H9 (cell line): ENCODE data around the gene LETMD1. TPM values are rescaled to one million over a fixed set of nuclear protein-coding genes. Genes with fewer than 3 reads are reported as not detected.

Experiments
- DNase-seq: peaks from one replicate; pipeline ENCODE4 v3.0.0-alpha.2; 2017
- H2AFZ ChIP-seq: one replicate; pipeline ENCODE4 v1.6.1; 2013; ENCODE audit warnings: mild to moderate bottlenecking, low read length, control low read depth, moderate library complexity
- H2AK5ac ChIP-seq: 2 replicates; pipeline ENCODE4 v1.6.1; 2013; ENCODE audit warnings: low read length, control low read depth, mixed read lengths; ENCODE audit not compliant: insufficient read length
- H2BK120ac ChIP-seq: one replicate; pipeline ENCODE4 v1.6.1; 2013; ENCODE audit warnings: low read depth, mild to moderate bottlenecking, low read length, control low read depth, inconsistent platforms; ENCODE audit not compliant: poor library complexity, severe bottlenecking
- H2BK12ac ChIP-seq: 2 replicates; pipeline ENCODE4 v1.6.1; 2013; ENCODE audit warnings: low read length, control low read depth, mixed read lengths, low read depth; ENCODE audit not compliant: insufficient read length
- H2BK15ac ChIP-seq: 2 replicates; pipeline ENCODE4 v1.6.1; 2013; ENCODE audit warnings: low read depth, low read length, control low read depth
- H2BK20ac ChIP-seq: one replicate; pipeline ENCODE4 v1.6.1; 2013; ENCODE audit warnings: low read depth, mild to moderate bottlenecking, low read length, control low read depth, inconsistent platforms; ENCODE audit not compliant: poor library complexity, severe bottlenecking
- H2BK5ac ChIP-seq: 2 replicates; pipeline ENCODE4 v1.6.1; 2013; ENCODE audit warnings: low read length, control low read depth, mixed read lengths; ENCODE audit not compliant: insufficient read length
- H3K14ac ChIP-seq: 2 replicates; pipeline ENCODE4 v1.6.1; 2013; ENCODE audit warnings: low read length, control low read depth; ENCODE audit not compliant: insufficient read depth
- H3K18ac ChIP-seq: 2 replicates; pipeline ENCODE4 v1.6.1; 2013; ENCODE audit warnings: low read depth, mild to moderate bottlenecking, mixed read lengths, low read length, control low read depth; ENCODE audit not compliant: insufficient read length
- H3K23ac ChIP-seq: 2 replicates; pipeline ENCODE4 v1.6.1; 2013; ENCODE audit warnings: low read length, control low read depth, mixed read lengths, low read depth; ENCODE audit not compliant: insufficient read length
- H3K23me2 ChIP-seq: 2 replicates; pipeline ENCODE4 v1.6.1; 2013; ENCODE audit warnings: low read depth, mild to moderate bottlenecking, mixed read lengths, low read length, control low read depth; ENCODE audit not compliant: insufficient read length, poor library complexity, severe bottlenecking
- H3K27ac ChIP-seq: 2 replicates; pipeline ENCODE4 v1.5.1; 2013; ENCODE audit warnings: low read length, control low read depth, mixed read lengths, low read depth; ENCODE audit not compliant: insufficient read length
- H3K27me3 ChIP-seq: 2 replicates; pipeline ENCODE4 v1.6.1; 2013; ENCODE audit warnings: low read length, control low read depth, inconsistent platforms; ENCODE audit not compliant: insufficient read depth
- H3K4ac ChIP-seq: 2 replicates; pipeline ENCODE4 v1.6.1; 2013; ENCODE audit warnings: low read depth, mild to moderate bottlenecking, control low read depth, inconsistent platforms, low read length, moderate library complexity
- H3K4me1 ChIP-seq: 2 replicates; pipeline ENCODE4 v1.6.1; 2013; ENCODE audit warnings: low read length, control low read depth, inconsistent platforms; ENCODE audit not compliant: insufficient read depth
- H3K4me2 ChIP-seq: 2 replicates; pipeline ENCODE4 v1.6.1; 2013; ENCODE audit warnings: low read length, control low read depth, mixed read lengths; ENCODE audit not compliant: insufficient read length, insufficient read depth
- H3K56ac ChIP-seq: 2 replicates; pipeline ENCODE4 v1.6.1; 2013; ENCODE audit warnings: low read depth, mild to moderate bottlenecking, mixed read lengths, low read length, control low read depth; ENCODE audit not compliant: insufficient read length
- H3K79me1 ChIP-seq: 2 replicates; pipeline ENCODE4 v1.6.1; 2013; ENCODE audit warnings: low read depth, mild to moderate bottlenecking, moderate library complexity, low read length, control low read depth, inconsistent platforms; ENCODE audit not compliant: insufficient read depth, poor library complexity, severe bottlenecking
- H3K79me2 ChIP-seq: 2 replicates; pipeline ENCODE4 v1.6.1; 2013; ENCODE audit warnings: low read length, control low read depth, inconsistent platforms; ENCODE audit not compliant: insufficient read depth
- H3K9ac ChIP-seq: 2 replicates; pipeline ENCODE4 v1.6.1; 2013; ENCODE audit warnings: low read length, control low read depth, mixed read lengths; ENCODE audit not compliant: insufficient read length; ENCODE audit errors: extremely low read depth
- H3K9me3 ChIP-seq: one replicate; pipeline ENCODE4 v1.6.1; 2013; ENCODE audit warnings: low read depth, low read length, inconsistent platforms; ENCODE audit not compliant: control insufficient read depth
- H3T11ph ChIP-seq: one replicate; pipeline ENCODE4 v1.6.1; 2013; ENCODE audit warnings: mild to moderate bottlenecking, low read length, control low read depth, inconsistent platforms
- H4K20me1 ChIP-seq: one replicate; pipeline ENCODE4 v1.6.1; 2013; ENCODE audit not compliant: control insufficient read depth, insufficient read length, insufficient read depth
- H4K5ac ChIP-seq: 2 replicates; pipeline ENCODE4 v1.6.1; 2013; ENCODE audit warnings: low read depth, mild to moderate bottlenecking, mixed read lengths, low read length, control low read depth; ENCODE audit not compliant: insufficient read length
- H4K8ac ChIP-seq: replicated peaks from 2 replicates; pipeline ENCODE4 v1.6.1; 2013; ENCODE audit warnings: low read length, control low read depth, mixed read lengths, low read depth; ENCODE audit not compliant: insufficient read length
- H4K91ac ChIP-seq: 2 replicates; pipeline ENCODE4 v1.6.1; 2013; ENCODE audit warnings: low read depth, mild to moderate bottlenecking, moderate library complexity, mixed read lengths, low read length, control low read depth; ENCODE audit not compliant: insufficient read length
- H3K27ac Mint-ChIP-seq, 3 experiments: 2 replicates in 2 of 3; 3 replicates in 1 of 3; pipeline ENCODE4 v1.8.0; 2020 to 2021; ENCODE audit warnings: mixed read lengths in 3 of 3, mild to moderate bottlenecking in 1 of 3, moderate library complexity in 1 of 3
- H3K27me3 Mint-ChIP-seq: 2 replicates; pipeline ENCODE4 v1.8.0; 2021; ENCODE audit warnings: low read depth, mild to moderate bottlenecking, moderate library complexity, mixed read lengths
- H3K36me3 Mint-ChIP-seq, 3 experiments: 2 replicates in 2 of 3; 3 replicates in 1 of 3; pipeline ENCODE4 v1.8.0; 2020 to 2021; ENCODE audit warnings: low read depth in 3 of 3, mixed read lengths in 3 of 3; ENCODE audit not compliant: insufficient read depth in 1 of 3
- H3K4me1 Mint-ChIP-seq, 2 experiments: 2 replicates each; pipeline ENCODE4 v1.8.0; 2020; ENCODE audit warnings: mixed read lengths in 2 of 2
- H3K4me3 Mint-ChIP-seq, 2 experiments: 2 replicates in 1 of 2; 3 replicates in 1 of 2; pipeline ENCODE4 v1.8.0; 2020 to 2021; ENCODE audit warnings: mild to moderate bottlenecking in 2 of 2, mixed read lengths in 2 of 2, moderate library complexity in 1 of 2
- H3K9me3 Mint-ChIP-seq, 2 experiments: 2 replicates in 1 of 2; 3 replicates in 1 of 2; pipeline ENCODE4 v1.8.0; 2020; ENCODE audit warnings: mild to moderate bottlenecking in 2 of 2, mixed read lengths in 2 of 2, moderate library complexity in 1 of 2
- CTCF ChIP-seq: fragments of 200-600 bp; sonication (generic); conservative IDR thresholded peaks from 3 replicates; pipeline ENCODE4 v1.8.0; 2021; ENCODE audit warnings: antibody characterized with exemption, mild to moderate bottlenecking
- WGBS: extraction: QIAGEN DNeasy Blood & Tissue Kit; methylation state at CpG from one replicate; pipeline ENCODE4 v1.1.7; 2013; ENCODE audit warnings: missing lambda C conversion rate, low lambda C conversion rate, mixed read lengths; ENCODE audit not compliant: insufficient read length; ENCODE audit errors: extremely low coverage; 5-methylcytosine and 5-hydroxymethylcytosine counted together
- total RNA-seq: library from RNA; stranded (reverse); gene quantifications from 2 replicates; pipeline ENCODE4 v1.2.1, GENCODE V29; 2021

Gene LETMD1
- total RNA-seq, 1 experiment from 2014 or later, result 34.9 TPM

DNA sequence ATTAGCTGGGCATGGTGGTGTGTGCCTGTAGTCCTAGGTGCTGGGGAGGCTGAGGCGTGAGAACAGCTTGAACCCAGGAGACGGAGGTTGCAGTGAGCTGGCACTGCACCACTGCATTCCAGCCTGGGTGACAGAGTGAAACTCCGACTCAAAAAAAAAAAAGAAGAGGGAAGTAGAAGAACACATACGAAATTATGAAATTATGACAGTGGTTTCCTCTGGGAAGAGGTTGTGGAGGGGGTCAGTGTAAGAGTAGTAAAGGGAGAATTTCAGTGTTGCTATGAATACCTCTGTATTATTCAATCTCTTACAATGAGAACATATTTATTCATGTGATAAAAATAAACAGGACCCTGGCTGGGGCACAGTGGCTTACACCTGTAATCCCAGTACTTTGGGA is 60.0 kb downstream of the LETMD1 start:
- no peak overlapping the region for H4K91ac ChIP-seq
- H3K79me1 ChIP-seq, result no peaks in the 10 kb centered on the region
- no peak overlapping the region for H2AFZ ChIP-seq
- DNase-seq, result no peak
- no peak overlapping the region for H2AK5ac ChIP-seq
- H3K36me3 Mint-ChIP-seq, result peaks cover 22 to 76% (median 39%) of the 10 kb centered on the region in 3 experiments; a peak in 6 of 7 replicates
- no peak overlapping the region for H4K5ac ChIP-seq
- no peak overlapping the region for H2BK12ac ChIP-seq
- H3K4ac ChIP-seq, result no peak overlapping the region
- H3K18ac ChIP-seq, result no peak overlapping the region
- H3K9me3 Mint-ChIP-seq, result no peaks in the 10 kb centered on the region
- no peak for TF ChIP-seq CTCF
- H3K23me2 ChIP-seq, result no peaks in the 10 kb centered on the region
- H3K56ac ChIP-seq, result no peak overlapping the region
- no peak overlapping the region for H3K4me3 Mint-ChIP-seq
- no CpG with 5 or more reads among the region's 4 CpGs for WGBS
- H3K9me3 ChIP-seq, result no peaks in the 10 kb centered on the region
- no peak overlapping the region for H2BK120ac ChIP-seq
- H2BK20ac ChIP-seq, result no peak overlapping the region
- no peak overlapping the region for H3K27ac ChIP-seq
- no peak overlapping the region for H2BK15ac ChIP-seq
- no peak overlapping the region for H3K4me2 ChIP-seq
- no peaks in the 10 kb centered on the region for H3K27me3 ChIP-seq
- H3K27me3 Mint-ChIP-seq, result no peaks in the 10 kb centered on the region
- H3K23ac ChIP-seq, result no peak overlapping the region
- H3K14ac ChIP-seq, result no peak overlapping the region
- H2BK5ac ChIP-seq, result no peak overlapping the region
- H3K79me2 ChIP-seq, result no peaks in the 10 kb centered on the region
- H4K20me1 ChIP-seq, result no peaks in the 10 kb centered on the region
- H3K4me1 ChIP-seq, result no peaks in the 10 kb centered on the region
- no peak overlapping the region for H3K9ac ChIP-seq
- H4K8ac ChIP-seq, result no peak overlapping the region
- H3K4me1 Mint-ChIP-seq, result no peaks in the 10 kb centered on the region
- H3T11ph ChIP-seq, result no peak overlapping the region
- no peak overlapping the region for H3K27ac Mint-ChIP-seq

Other genes with a start within 250 kb of the LETMD1 start
- gene TMPRSS12, start 205.4 kb upstream of the LETMD1 start, total RNA-seq, result not detected in 2 replicates
- not detected in 2 replicates for gene HIGD1C, start 95.8 kb upstream of the LETMD1 start, total RNA-seq
- gene SLC11A2, start 21.9 kb upstream of the LETMD1 start, total RNA-seq, result 45.6 and 47.9 TPM in 2 replicates
- 38.6 and 42.5 TPM in 2 replicates for gene CSRNP2, start 35.3 kb downstream of the LETMD1 start, total RNA-seq
- gene TFCP2, start 124.8 kb downstream of the LETMD1 start, total RNA-seq, result 25.2 and 27.1 TPM in 2 replicates
- gene POU6F1, start 169.7 kb downstream of the LETMD1 start, total RNA-seq, result 12.0 and 13.3 TPM in 2 replicates
- gene DAZAP2, start 190.5 kb downstream of the LETMD1 start, total RNA-seq, result 23.6 and 25.8 TPM in 2 replicates
- gene SMAGP, start 222.1 kb downstream of the LETMD1 start, total RNA-seq, result 11.3 and 12.4 TPM in 2 replicates